NCI-H345 treated with DMSO at 0.1 percent for 48 hours (cell line): ENCODE measurements around the gene NCOA5.
"Not testable (repeated sequence)": the region's sequence is repeated elsewhere in the genome, so short reads cannot be mapped to it uniquely, and the experiment has no call there.

Experiments used
- DNase-seq: peaks from one replicate; lab custom pipeline; 2025; ENCODE audit not compliant: unreplicated experiment; lab: John Stamatoyannopoulos, UW

NCOA5 gene

GRCh38 chr20:46121184-46121930 is 31.6 kb upstream of the NCOA5 start:
- no peak for DNase-seq

- DNase-seq: no peak
These were observed 30.4 kb upstream of the NCOA5 start for GRCh38 chr20:46120136-46120535.

GRCh38 chr20:46119547-46119946 is 29.8 kb upstream of the NCOA5 start:
- no peak for DNase-seq

DNA sequence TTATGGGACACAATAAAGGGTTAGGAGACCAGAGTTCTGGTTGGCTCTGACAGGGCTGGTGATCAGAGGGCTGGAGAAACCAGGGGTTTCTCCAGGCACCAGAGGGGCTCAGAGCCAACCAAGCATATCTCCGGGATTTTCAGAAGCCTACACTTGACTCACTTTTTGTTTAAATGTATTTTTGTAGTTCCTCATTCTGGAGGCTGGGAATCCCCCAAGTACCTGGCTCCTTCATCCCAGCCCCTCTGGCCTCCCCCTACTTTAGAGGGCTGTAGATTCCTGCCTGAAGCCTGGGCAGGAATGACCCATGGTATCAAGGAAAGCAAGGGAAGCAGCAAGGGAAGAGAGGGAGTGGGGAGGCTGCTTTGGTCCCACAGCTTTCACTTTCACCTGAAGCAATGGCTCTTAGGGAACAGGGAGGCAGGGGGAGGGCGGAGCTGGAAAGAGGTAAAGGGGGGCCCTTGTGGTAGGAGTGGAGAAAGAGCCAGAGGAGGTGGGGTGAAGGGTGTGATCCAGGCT is 29.3 kb upstream of the NCOA5 start:
- no peak for DNase-seq

DNA sequence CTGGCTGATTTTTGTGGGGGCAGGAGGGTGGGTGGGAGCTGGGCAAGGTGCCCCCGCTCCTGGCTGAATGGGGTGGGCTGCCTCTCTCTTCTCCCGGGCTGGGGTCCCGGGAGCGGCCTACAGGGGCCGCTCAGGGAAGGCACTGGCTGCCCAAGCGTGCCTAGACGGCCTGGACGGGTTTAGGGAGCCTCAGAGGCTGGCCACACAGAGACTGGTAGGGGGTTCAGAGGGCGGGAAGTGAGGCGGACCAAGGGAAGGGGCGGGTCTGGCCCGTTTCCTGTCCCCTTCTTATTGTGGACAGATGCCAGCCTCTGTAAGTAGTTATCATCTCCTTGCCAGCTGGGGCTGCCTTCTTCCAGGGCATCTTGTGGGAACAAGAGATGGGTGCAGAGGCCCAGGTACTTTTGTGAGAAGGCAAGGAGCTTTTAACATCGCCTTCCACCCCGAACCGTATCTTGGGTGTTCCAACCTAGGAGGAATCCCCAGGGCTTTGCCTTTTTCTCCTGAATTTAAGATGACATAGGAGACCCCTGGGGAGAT is 28.8 kb upstream of the NCOA5 start:
- DNase-seq: no peak

DNA sequence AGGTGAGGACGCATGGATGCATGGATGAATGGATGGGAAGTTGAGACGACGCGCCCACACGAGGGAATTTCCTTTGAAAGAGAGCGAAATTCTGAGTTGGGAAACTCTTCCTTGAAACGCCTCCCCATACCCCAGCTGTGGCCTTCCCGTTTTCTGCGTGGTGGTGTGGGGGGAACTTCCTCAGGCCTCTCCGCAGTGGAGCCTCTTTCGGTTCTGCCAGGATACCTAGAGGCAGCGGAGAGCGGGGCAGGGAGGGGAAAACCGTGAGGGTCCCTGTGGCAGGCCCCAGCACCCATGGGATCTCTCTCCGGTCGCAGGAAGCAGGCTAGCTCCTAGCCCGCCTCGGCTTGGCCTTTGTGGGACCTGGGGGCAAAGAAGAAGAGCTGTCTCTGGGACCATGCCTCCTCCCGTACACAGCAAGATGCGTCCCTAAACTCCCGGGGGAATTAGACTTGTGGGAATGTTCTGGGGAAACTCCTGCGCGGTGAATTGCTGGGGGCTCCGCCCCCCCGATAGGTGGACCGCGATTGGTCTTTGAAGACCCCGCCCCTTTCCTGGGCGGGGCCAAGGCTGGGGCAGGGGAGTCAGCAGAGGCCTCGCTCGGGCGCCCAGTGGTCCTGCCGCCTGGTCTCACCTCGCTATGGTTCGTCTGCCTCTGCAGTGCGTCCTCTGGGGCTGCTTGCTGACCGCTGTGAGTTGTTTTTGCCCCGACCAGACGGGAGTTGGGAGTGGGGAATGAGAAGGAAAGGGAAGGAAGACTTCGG is 28.1 kb upstream of the NCOA5 start, which contains the start of gene CD40:
TSS of gene CD40 (plus strand) at position 611 of the 764 bp plus-strand sequence. CDS start at position 641, 30 bp downstream.
- DNase-seq: peak; percentile 50

- no peak for DNase-seq
These were observed 24.7 kb upstream of the NCOA5 start for GRCh38 chr20:46114449-46114848.

DNA sequence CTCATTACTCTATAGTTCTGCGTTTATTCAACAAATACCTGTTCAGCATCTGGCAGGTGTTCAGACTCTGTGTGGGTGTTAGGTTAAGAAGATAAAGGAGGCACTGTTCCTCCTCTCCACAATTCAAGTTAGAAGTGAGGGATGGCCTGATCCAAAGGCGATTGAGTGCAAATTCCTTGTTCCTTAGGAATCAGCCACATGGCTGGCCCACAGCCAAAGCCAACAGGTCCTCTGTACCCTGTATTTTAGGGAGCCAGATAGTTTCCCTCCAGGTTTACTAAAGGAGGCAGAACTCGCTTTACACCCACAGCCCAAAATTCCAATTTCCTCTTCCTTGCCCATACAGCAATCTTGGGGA is 23.3 kb upstream of the NCOA5 start:
- no peak for DNase-seq

GRCh38 chr20:46112430-46113112 is 22.8 kb upstream of the NCOA5 start:
- DNase-seq: no peak

GRCh38 chr20:46111836-46112212 is 22.1 kb upstream of the NCOA5 start:
- no peak for DNase-seq

DNA sequence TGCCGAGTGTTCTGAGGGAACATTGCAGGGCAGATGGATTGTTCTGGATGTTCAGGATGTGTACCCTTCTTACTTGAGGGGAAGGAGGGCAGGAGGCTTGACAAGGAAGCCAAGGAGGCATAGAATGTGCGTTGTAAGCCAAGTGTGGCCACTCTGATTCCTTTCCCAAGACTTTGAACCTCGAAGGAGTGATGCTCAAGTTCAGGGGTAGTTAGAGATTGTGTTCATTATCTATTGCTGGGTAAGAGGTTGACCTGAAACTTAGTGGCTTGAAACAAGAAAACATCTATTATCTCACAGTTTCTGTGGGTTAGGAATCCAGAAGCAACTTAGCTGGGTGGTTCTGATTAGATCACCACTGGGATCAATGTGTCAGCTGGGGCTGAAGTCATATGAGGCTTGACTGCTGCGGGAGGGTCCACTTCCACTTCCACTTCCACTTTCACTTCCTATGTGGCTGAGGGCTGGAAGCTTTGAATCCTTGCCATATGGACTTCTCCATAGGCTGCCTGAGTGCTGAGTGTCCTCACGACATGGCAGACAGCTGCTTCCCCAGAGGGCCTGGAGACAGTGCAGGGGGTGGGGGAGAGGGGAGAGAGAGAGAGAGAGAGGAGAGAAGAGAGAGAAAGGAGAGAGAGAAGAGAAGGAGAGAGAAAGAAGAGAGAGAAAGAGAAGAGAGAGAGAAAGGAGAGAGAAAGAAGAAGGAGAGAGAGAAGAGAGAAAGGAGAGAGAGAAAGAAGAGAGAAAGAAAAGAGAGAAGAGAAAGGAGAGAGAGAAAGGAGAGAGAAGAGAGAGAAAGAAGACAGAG is 21.5 kb upstream of the NCOA5 start:
- DNase-seq: no peak

GRCh38 chr20:46108976-46109375 is 19.2 kb upstream of the NCOA5 start:
- no peak for DNase-seq

GRCh38 chr20:46108435-46108841 is 18.7 kb upstream of the NCOA5 start:
- no peak for DNase-seq

GRCh38 chr20:46107061-46107460 is 17.3 kb upstream of the NCOA5 start:
- DNase-seq: no peak

GRCh38 chr20:46104262-46104661 is 14.5 kb upstream of the NCOA5 start:
- no peak for DNase-seq

GRCh38 chr20:46102940-46103339 is 13.2 kb upstream of the NCOA5 start:
- no peak for DNase-seq

DNA sequence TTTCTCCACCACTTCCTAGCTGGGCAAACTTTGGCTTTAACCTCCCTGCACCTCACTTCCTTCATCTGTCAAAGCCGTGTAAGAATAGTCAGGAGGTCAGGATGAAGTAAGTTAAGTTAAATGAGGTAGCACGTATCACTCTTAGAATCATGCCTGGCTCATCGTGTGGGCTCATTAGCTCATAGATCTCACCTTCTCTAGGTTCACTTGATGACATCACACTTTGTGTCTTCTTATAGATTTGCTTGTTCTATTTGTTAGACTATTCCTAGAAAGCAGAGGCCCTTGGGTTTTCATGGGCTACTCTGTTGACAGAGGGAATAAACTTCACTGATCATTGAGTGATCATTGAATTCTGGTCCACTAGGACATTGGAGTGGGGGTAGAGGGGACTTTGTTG is 12.2 kb upstream of the NCOA5 start:
- DNase-seq: no peak

DNA sequence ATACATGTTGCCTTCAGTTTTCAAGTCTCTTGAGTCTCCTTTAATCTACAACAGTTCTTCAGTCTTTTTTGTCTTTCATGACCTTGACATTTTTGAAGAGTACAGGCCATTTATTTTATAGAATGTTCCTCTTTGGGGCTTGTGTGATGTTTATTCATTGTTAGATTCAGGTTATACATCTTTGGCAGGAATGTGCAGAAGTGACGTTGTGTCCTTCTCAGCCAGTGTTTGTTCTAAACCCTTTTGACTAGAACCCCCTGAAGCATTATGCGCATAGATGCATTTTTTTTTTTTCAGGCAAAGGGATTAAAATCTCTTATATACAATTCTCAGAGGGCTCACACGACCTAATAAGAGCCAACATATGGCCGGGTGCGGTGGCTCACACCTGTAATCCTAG is 11.2 kb upstream of the NCOA5 start:
- no peak for DNase-seq

DNA sequence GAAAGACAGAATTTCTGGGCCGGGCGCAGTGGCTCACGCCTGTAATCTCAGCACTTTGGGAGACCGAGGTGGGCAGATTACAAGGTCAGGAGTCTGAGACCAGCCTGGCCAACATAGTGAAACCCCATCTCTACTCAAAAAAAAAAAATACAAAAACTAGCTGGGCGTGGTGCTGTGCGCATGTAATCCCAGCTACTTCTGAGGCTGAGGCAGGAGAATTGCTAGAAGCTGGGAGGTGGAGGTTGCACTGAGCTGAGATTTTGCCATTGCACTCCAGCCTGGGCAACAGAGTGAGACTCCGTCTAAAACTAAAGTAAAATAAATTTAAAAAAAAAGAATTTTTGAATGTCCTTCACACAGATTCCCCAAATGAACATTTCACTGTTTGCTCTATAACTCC is 10.7 kb upstream of the NCOA5 start:
- DNase-seq: not testable (repeated sequence)

DNA sequence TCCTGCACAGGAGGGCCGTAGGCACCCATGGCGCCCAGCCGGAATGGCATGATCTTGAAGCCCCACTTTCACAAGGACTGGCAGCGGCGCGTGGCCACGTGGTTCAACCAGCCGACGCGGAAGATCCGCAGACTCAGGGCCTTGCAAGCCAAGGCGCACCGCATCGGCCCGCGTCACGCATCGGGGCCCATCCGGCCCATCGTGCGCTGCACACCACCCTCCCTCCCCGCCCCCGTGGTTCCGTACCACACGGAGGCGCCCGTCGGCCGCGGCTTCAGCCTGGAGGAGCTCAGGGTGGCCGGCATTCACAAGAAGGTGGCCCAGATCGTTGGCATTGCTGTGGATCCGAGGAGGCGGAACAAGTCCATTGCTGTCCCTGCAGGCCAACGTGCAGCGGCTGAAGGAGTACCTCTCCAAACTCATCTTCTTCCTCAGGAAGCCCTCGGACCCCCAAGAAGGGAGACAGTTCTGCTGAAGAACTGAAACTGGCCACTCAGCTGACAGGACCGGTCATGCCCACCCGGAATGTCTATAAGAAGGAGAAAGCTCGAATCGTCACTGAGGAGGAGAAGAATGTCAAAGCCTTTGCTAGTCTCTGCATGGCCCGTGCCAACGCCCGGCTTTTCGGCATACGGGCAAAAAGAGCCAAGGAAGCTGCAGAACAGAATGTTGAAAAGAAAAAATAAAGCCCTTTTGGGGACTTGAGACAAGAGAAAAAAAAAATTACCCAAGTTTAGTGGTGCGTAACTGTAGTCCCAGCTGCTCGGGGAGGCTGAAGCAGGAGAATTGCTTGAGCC is 9.9 kb upstream of the NCOA5 start:
- no peak for DNase-seq
